Esophagus (tissue), 2 donors: ENCODE measurements around the gene CRABP2. TPM values are rescaled to one million over a fixed set of nuclear protein-coding genes. Genes with fewer than 3 reads are reported as not detected.

Experiments used
- H3K27ac ChIP-seq, 2 donors: one replicate each; pipeline ENCODE4 v1.5.1; 2013; ENCODE audit warnings: low read depth in 2 of 2, mild to moderate bottlenecking in 2 of 2, inconsistent platforms in 1 of 2, low read length in 1 of 2, moderate library complexity in 1 of 2
- H3K27me3 ChIP-seq, 2 donors: one replicate each; pipeline ENCODE4 v1.6.1; 2013; ENCODE audit warnings: low read length in 2 of 2, control low read depth in 1 of 2, mild to moderate bottlenecking in 1 of 2; ENCODE audit not compliant: insufficient read depth in 2 of 2, control insufficient read depth in 1 of 2
- H3K36me3 ChIP-seq, 2 donors: one replicate each; pipeline ENCODE4 v1.6.1; 2013; ENCODE audit warnings: low read length in 1 of 2; ENCODE audit not compliant: control insufficient read depth in 2 of 2, insufficient read depth in 2 of 2
- H3K4me1 ChIP-seq, 2 donors: one replicate each; pipeline ENCODE4 v1.6.1; 2013; ENCODE audit warnings: low read length in 1 of 2; ENCODE audit not compliant: control insufficient read depth in 2 of 2, insufficient read depth in 2 of 2
- H3K4me3 ChIP-seq, 2 donors: one replicate each; pipeline ENCODE4 v1.5.1; 2013; ENCODE audit warnings: low read length in 2 of 2, mild to moderate bottlenecking in 2 of 2, low read depth in 1 of 2, moderate library complexity in 1 of 2
- H3K9me3 ChIP-seq, 2 donors: one replicate each; pipeline ENCODE4 v1.6.1; 2013; ENCODE audit warnings: mild to moderate bottlenecking in 2 of 2, low read depth in 1 of 2, low read length in 1 of 2, moderate library complexity in 1 of 2; ENCODE audit not compliant: control insufficient read depth in 2 of 2, insufficient read depth in 1 of 2
- WGBS, 2 donors: extraction: QIAGEN DNeasy Blood & Tissue Kit; methylation state at CpG; one replicate each; pipeline ENCODE4 v1.1.7; 2013; 5-methylcytosine and 5-hydroxymethylcytosine counted together
- polyA plus RNA-seq, 2 donors: library from polyadenylated mRNA; stranded (reverse); fragments of 200-250 nt; gene quantifications; one replicate each; pipeline ENCODE4 v1.2.3, GENCODE V29; 2013
- donor health status: healthy with polysubstance abuse.
- donor health status: Bipolar disorder and iron deficiency.

Gene CRABP2
- polyA plus RNA-seq, 2 donors = 1,310 to 1,799 TPM

DNA sequence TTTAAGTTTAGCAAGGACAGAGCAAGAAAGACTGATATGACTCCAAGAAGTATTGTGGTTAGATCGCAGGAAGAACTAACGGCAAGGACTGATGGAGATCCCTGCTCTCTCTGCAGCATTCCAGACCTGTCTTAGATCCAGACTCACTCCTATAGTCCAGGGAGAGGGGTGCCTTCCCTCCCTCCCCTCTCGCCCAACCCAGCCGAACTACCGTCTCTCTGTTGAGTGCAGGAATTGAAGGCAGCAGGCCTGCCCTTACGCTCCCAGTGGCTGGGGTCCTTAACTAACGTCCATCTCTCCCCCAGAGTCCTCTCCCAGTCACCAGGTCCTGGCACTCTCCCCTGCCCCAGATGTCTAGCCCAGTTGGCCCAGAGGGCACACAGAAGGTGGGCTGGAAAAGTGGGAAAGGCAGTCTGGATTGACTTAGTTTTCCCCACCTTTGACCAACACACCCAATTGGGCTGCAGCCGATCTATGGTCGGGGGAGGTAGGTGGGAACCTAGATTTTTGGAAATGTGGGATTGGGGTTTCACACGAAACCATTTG lies 1.1 kb downstream of the CRABP2 start:
- Histone ChIP-seq H3K4me3 (peak overlapping the region; percentile 52 to 61), H3K27ac (peak overlapping the region; percentile 65 to 87), H3K9me3 (no peaks in the 10 kb centered on the region), H3K27me3 (no peaks in the 10 kb centered on the region), H3K4me1 (peaks cover 13 to 32% of the 10 kb centered on the region in 2 donors), H3K36me3 (peaks cover 0 to 10% of the 10 kb centered on the region in 2 donors)
- WGBS, 2 donors = 35 to 43% methylated on average over 10 of the region's 10 CpGs

DNA sequence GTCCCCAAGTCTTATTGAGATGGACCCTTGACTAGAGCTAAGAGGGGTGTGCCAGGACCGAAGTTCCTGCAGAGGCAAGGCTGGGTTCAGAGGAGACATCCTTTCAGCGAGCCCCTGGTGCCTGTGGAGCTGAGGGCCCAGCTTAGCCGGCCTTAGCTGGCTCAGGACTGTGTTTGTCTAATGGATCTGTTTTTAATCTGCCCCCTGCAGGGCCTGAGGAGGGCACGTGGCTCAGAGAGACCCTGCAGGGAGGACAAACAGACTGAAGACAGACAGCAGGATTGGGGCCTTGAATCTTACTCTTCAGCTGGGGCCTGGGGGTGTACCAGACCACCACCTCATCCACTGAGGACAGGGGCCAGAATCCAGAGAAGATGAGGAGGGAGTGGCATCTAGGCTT lies 1.6 kb downstream of the CRABP2 start:
- no peaks in the 10 kb centered on the region for H3K27me3 ChIP-seq
- H3K4me3 ChIP-seq = peak overlapping the region; percentile 52 to 61
- peak overlapping the region in 1 of 2 donors; percentile 87 for H3K27ac ChIP-seq
- no peaks in the 10 kb centered on the region for H3K9me3 ChIP-seq
- H3K36me3 ChIP-seq = peaks cover 0 to 15% of the 10 kb centered on the region in 2 donors
- 26 to 38% methylated on average over 4 of the region's 4 CpGs for WGBS, 2 donors
- H3K4me1 ChIP-seq = peaks cover 13 to 27% of the 10 kb centered on the region in 2 donors

DNA sequence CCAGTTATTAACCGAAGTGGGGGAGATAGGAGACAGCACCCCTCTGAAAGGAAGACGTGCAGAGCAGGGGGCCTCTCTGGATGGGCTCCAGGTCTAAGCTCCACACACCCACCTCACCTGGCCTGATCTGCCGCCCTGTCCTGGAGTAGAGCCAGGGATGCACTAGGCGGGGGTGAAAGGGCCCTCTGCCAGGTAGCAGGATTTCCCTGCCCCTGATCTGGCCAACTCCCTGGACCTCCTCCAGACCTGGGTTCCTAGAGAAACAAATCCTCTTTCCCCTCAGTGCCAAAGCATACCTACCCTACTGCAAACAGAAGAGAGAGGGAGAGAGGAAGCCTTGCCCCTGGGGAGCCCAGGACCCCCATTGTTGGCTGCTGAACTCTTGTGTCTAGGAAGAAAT lies 2.0 kb downstream of the CRABP2 start:
- no peaks in the 10 kb centered on the region for H3K27me3 ChIP-seq
- H3K4me3 ChIP-seq = peak overlapping the region; percentile 52 to 61
- peaks cover 13 to 25% of the 10 kb centered on the region in 2 donors for H3K4me1 ChIP-seq
- H3K27ac ChIP-seq = peak overlapping the region in 1 of 2 donors; percentile 47
- 49 to 52% methylated on average over 4 of the region's 4 CpGs for WGBS, 2 donors
- peaks cover 0 to 15% of the 10 kb centered on the region in 2 donors for H3K36me3 ChIP-seq
- no peaks in the 10 kb centered on the region for H3K9me3 ChIP-seq

- H3K9me3 ChIP-seq = no peaks in the 10 kb centered on the region
- no peak overlapping the region for H3K4me3 ChIP-seq
- 70 to 75% methylated on average over 8 of the region's 8 CpGs for WGBS, 2 donors
- peak overlapping the region in 1 of 2 donors; percentile 51 for H3K27ac ChIP-seq
- no peaks in the 10 kb centered on the region for H3K27me3 ChIP-seq
- H3K36me3 ChIP-seq = peaks cover 0 to 15% of the 10 kb centered on the region in 2 donors
- peaks cover 10 to 15% of the 10 kb centered on the region in 2 donors for H3K4me1 ChIP-seq
Observed at GRCh38 chr1:156700736-156701531, 4.4 kb downstream of the CRABP2 start.

GRCh38 chr1:156698995-156699394 lies 6.4 kb downstream of the CRABP2 start:
- H3K27me3 ChIP-seq = no peaks in the 10 kb centered on the region
- 75 to 85% methylated on average over 1 of the region's 1 CpG for WGBS, 2 donors
- H3K4me3 ChIP-seq = no peak overlapping the region

GRCh38 chr1:156697481-156697880 lies 7.9 kb downstream of the CRABP2 start:
- Histone ChIP-seq H3K4me1 (peaks cover 6 to 19% of the 10 kb centered on the region in 2 donors), H3K36me3 (peaks cover 0 to 15% of the 10 kb centered on the region in 2 donors), H3K9me3 (no peaks in the 10 kb centered on the region), H3K27me3 (no peaks in the 10 kb centered on the region), H3K27ac (no peak overlapping the region), H3K4me3 (no peak overlapping the region)
- WGBS, 2 donors = 59 to 65% methylated on average over 8 of the region's 8 CpGs

More at GRCh38 chr1:156698995-156699394, 6.4 kb downstream of the CRABP2 start:
- Histone ChIP-seq H3K9me3 (no peaks in the 10 kb centered on the region), H3K36me3 (peaks cover 0 to 15% of the 10 kb centered on the region in 2 donors), H3K27ac (no peak overlapping the region), H3K4me1 (peaks cover 6 to 14% of the 10 kb centered on the region in 2 donors)

GRCh38 chr1:156696755-156697154 lies 8.6 kb downstream of the CRABP2 start:
- Histone ChIP-seq H3K4me3 (no peak overlapping the region), H3K4me1 (peaks cover 6 to 26% of the 10 kb centered on the region in 2 donors), H3K36me3 (peaks cover 0 to 15% of the 10 kb centered on the region in 2 donors), H3K27ac (no peak overlapping the region), H3K27me3 (no peaks in the 10 kb centered on the region), H3K9me3 (no peaks in the 10 kb centered on the region)
- WGBS, 2 donors = 89 to 90% methylated on average over 8 of the region's 8 CpGs

DNA sequence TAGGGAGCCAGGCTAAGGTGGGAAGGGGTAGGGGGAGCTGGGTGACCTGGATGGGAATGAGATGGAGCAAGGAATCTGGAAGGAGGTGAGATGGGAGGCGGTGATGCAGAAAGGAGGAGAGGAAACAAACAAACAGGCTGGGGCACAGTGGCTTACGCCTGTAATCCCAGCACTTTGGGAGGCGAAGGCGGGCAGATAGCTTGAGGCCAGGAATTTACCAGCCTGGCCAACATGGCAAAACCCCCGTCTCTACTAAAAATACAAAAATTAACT lies 10.8 kb downstream of the CRABP2 start:
- Histone ChIP-seq H3K4me3 (peak overlapping the region in 1 of 2 donors; percentile 7), H3K36me3 (peaks cover 0 to 5% of the 10 kb centered on the region in 2 donors), H3K27ac (peak overlapping the region; percentile 69 to 88), H3K9me3 (no peaks in the 10 kb centered on the region), H3K4me1 (peaks cover 0 to 37% of the 10 kb centered on the region in 2 donors), H3K27me3 (no peaks in the 10 kb centered on the region)
- WGBS, 2 donors = 52 to 78% methylated on average over 5 of the region's 5 CpGs

DNA sequence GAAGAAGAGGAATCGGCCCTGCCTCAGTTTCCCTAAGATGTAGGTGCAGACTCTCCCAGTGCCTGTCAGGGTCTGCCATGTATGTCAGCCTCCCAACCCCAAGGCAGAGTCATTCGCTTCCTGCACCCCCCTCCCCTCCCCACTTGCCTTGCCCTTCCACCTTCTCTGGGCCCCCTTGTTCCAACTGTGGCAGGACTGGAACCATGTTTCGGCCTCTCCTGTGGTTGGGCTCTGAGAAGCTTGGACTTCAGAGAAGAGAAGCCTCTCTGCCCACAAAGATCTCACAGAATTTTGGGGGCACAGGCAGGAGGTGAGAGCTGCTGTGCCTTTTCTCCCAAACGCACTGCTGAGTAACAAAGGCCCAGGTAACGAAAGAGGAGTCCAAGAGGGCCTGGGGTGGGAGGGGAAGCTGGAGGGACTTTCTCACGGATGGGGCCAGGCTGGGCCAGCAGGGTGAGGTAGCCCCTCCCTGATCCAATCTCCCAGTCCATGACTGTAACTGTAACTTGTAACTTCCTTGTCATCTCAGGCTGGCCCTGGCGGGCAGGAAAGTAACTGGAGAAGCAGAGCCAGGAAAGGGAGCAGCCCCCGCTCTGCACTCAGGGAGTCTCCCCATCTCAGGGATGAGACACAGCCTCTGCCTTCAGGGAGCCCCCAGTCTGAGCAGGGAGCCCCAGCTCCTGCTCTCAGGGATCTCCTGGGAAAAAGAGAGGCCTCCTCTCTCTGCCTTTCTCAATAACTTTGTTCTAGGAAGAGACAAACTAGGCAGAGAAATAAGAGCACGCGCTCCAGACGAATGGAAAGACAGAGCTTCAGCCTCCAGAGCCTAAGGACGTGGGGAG lies 11.3 kb downstream of the CRABP2 start:
- Histone ChIP-seq H3K27ac (peak overlapping the region; percentile 88), H3K4me3 (peak overlapping the region in 1 of 2 donors; percentile 7), H3K4me1 (peaks cover 0 to 38% of the 10 kb centered on the region in 2 donors), H3K9me3 (no peaks in the 10 kb centered on the region), H3K27me3 (no peaks in the 10 kb centered on the region), H3K36me3 (peaks cover 0 to 3% of the 10 kb centered on the region in 2 donors)
- 55 to 62% methylated on average over 12 of the region's 12 CpGs for WGBS, 2 donors
